Thymus (tissue), 11 donors: ENCODE measurements around the gene OSR1. TPM values are rescaled to one million over a fixed set of nuclear protein-coding genes. Genes with fewer than 3 reads are reported as not detected.

Source experiments
- DNase-seq, 9 donors: peaks; one replicate each; pipeline ENCODE4 v3.0.0-alpha.2; 2013; ENCODE audit warnings: low spot score in 9 of 9, low read depth in 6 of 9, missing footprints in 1 of 9
- H3K27ac ChIP-seq, 2 donors: one replicate each; pipeline ENCODE4 v1.5.1; 2013; ENCODE audit warnings: control low read depth in 1 of 2, low read depth in 1 of 2, low read length in 1 of 2, mild to moderate bottlenecking in 1 of 2, moderate library complexity in 1 of 2
- H3K27me3 ChIP-seq, 2 donors: one replicate each; pipeline ENCODE4 v1.5.1; 2013; ENCODE audit warnings: low read length in 1 of 2; ENCODE audit not compliant: control insufficient read depth in 2 of 2, insufficient read depth in 1 of 2
- H3K36me3 ChIP-seq, 2 donors: one replicate each; pipeline ENCODE4 v1.5.1; 2013; ENCODE audit warnings: low read length in 1 of 2, mild to moderate bottlenecking in 1 of 2, moderate library complexity in 1 of 2; ENCODE audit not compliant: control insufficient read depth in 2 of 2, insufficient read depth in 2 of 2
- H3K4me1 ChIP-seq, 2 donors: one replicate each; pipeline ENCODE4 v1.5.1; 2013; ENCODE audit warnings: low read length in 2 of 2; ENCODE audit not compliant: control insufficient read depth in 2 of 2, insufficient read depth in 2 of 2
- H3K4me3 ChIP-seq, 2 donors: one replicate each; pipeline ENCODE4 v1.5.1; 2013; ENCODE audit warnings: low read length in 2 of 2, control low read depth in 1 of 2, mild to moderate bottlenecking in 1 of 2
- H3K9me3 ChIP-seq, 2 donors: one replicate each; pipeline ENCODE4 v1.5.1; 2013; ENCODE audit warnings: low read length in 1 of 2, mild to moderate bottlenecking in 1 of 2; ENCODE audit not compliant: control insufficient read depth in 2 of 2, insufficient read depth in 1 of 2
- WGBS: extraction: QIAGEN DNeasy Blood & Tissue Kit; methylation state at CpG from one replicate; pipeline ENCODE4 v1.1.7; 2013; 5-methylcytosine and 5-hydroxymethylcytosine counted together
- polyA plus RNA-seq: library from polyadenylated mRNA; stranded (reverse); fragments of 200-250 nt; gene quantifications from one replicate; pipeline ENCODE4 v1.2.3, GENCODE V29; 2013
- total RNA-seq: library from RNA; stranded (reverse); fragments of 120-200 nt; gene quantifications from one replicate; pipeline ENCODE4 v1.2.4, GENCODE V29; 2013
- donor health status: healthy.

OSR1 gene
- total and polyA plus RNA-seq, 2 donors, result 1.1 to 6.0 TPM

DNA sequence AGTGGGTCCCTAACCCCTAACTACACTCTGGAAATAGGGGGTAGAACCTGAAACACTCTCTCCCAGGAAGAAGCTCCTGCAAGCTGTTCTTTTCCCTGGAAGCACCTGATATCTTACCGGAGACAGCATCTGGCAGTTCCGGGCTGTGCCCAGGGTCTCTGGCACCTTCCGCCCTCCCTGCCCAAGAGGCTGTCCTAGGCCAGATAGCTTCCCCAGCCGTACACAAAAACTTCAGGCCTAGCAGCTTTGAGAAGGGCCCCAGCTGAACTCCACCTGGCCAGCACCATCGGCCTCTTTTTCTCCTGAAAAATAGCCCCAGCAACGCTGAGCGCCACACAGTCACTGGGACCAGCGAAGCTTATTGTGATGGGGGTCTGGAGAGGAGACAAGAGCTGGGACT, 9.7 kb downstream of the OSR1 start:
- H3K4me3 ChIP-seq, result no peak overlapping the region

DNA sequence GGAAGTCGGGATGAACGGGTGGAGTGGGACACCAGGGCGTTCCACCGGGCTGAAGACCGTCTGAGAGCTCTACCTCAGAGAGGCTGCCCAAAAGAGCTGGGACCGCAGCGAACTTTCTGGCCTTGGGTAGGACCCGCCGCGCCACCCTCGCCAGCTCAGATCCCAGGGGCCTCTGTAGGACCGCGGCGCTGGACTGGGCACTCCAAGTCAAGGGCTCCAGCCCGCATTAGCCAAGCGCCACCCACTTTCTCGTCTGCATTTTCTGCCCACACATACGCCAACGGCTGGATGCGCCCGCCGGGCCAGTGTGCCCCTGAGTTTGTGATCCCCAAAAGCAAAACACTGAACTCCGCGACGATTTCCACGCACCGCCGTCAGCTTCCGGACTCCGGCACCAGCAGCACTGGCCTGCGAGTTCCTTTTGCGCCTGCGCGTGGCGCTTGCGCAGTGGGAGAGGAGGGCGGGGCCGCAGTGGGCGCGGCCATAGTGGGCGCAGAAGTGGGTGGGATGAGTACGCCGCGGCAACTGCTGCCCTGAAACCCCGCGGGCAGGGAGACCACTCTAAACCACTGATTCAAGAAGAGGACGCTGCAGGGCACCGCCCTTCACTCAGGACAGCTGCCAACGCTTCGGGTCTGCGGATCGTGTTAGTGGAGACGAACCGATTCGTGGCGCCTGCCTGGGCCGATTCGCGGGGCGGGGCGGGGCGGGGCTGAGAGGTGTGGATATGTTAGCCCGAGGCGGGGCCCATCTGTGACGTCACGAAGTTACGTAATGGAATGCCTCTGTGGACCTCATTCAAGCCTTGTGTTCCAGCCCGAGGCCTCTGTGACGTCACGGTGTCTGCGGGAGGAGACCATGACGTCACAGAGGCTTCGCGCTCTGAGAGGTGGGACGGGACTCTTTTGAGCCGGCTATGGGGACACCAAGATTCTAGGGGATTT, 10.5 kb downstream of the OSR1 start:
- Histone ChIP-seq H3K4me1 (peaks cover 8 to 21% of the 10 kb centered on the region in 2 donors), H3K9me3 (no peaks in the 10 kb centered on the region), H3K4me3 (peak overlapping the region; percentile 90 to 96), H3K27ac (peak overlapping the region; percentile 82 to 93), H3K36me3 (no peaks in the 10 kb centered on the region), H3K27me3 (peaks cover 42 to 47% of the 10 kb centered on the region in 2 donors)
- DNase-seq, result peak; percentile 90 to 98 (median 96)
- WGBS, result 2% methylated on average over 76 of the region's 76 CpGs

More for the DNA sequence above, 9.7 kb downstream of the OSR1 start:
- Histone ChIP-seq H3K36me3 (no peaks in the 10 kb centered on the region), H3K27ac (no peak overlapping the region), H3K9me3 (peaks cover 0 to 1% of the 10 kb centered on the region in 2 donors), H3K27me3 (peaks cover 50 to 55% of the 10 kb centered on the region in 2 donors), H3K4me1 (peaks cover 8 to 21% of the 10 kb centered on the region in 2 donors)
- DNase-seq, result no peak
- 87% methylated on average over 8 of the region's 8 CpGs for WGBS

GRCh38 chr2:19346983-19347618, 11.3 kb downstream of the OSR1 start:
- DNase-seq, result peak in 1 of 9 donors; percentile 24
- peaks cover 34 to 39% of the 10 kb centered on the region in 2 donors for H3K27me3 ChIP-seq
- no peaks in the 10 kb centered on the region for H3K9me3 ChIP-seq
- peak overlapping the region; percentile 90 to 96 for H3K4me3 ChIP-seq
- peaks cover 8 to 21% of the 10 kb centered on the region in 2 donors for H3K4me1 ChIP-seq
- peak overlapping the region; percentile 82 to 93 for H3K27ac ChIP-seq
- no peaks in the 10 kb centered on the region for H3K36me3 ChIP-seq
- WGBS, result 42% methylated on average over 6 of the region's 6 CpGs

- DNase-seq, result no peak
- Histone ChIP-seq H3K27me3 (no peaks in the 10 kb centered on the region), H3K27ac (no peak overlapping the region), H3K36me3 (no peaks in the 10 kb centered on the region), H3K4me1 (no peaks in the 10 kb centered on the region), H3K4me3 (no peak overlapping the region), H3K9me3 (no peaks in the 10 kb centered on the region)
- WGBS, result 97% methylated on average over 1 of the region's 1 CpG
Measured at GRCh38 chr2:19337742-19338141, 20.7 kb downstream of the OSR1 start.

- Histone ChIP-seq H3K4me3 (no peak overlapping the region), H3K9me3 (no peaks in the 10 kb centered on the region), H3K27ac (no peak overlapping the region), H3K4me1 (no peaks in the 10 kb centered on the region), H3K27me3 (no peaks in the 10 kb centered on the region), H3K36me3 (no peaks in the 10 kb centered on the region)
- 97% methylated on average over 1 of the region's 1 CpG for WGBS
- no peak for DNase-seq
Measured at GRCh38 chr2:19337202-19337601, 21.2 kb downstream of the OSR1 start.

DNA sequence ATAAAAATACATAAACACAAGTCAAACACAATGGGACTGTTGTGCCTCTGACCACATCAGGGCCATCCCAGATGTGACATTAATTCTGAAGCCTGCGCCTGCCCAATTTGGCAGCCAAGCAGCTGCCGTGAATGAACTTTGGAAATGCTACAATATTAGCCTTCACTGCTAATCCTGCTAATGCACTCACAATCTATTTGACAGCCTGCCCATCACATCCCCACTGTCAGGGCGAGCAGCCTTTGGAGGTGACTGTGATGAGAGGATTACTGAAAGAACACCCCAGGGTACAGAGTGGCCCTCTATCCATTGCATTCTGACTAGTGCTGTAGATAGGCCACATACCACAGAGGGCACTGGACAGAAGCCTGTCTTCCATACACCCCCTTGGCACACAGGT, 21.6 kb downstream of the OSR1 start:
- DNase-seq, result no peak
- WGBS, result 98% methylated on average over 3 of the region's 3 CpGs
- Histone ChIP-seq H3K27ac (no peak overlapping the region), H3K27me3 (no peaks in the 10 kb centered on the region), H3K4me3 (no peak overlapping the region), H3K4me1 (no peaks in the 10 kb centered on the region), H3K9me3 (no peaks in the 10 kb centered on the region), H3K36me3 (no peaks in the 10 kb centered on the region)

- Histone ChIP-seq H3K4me1 (no peaks in the 10 kb centered on the region), H3K27me3 (no peaks in the 10 kb centered on the region), H3K4me3 (no peak overlapping the region), H3K27ac (no peak overlapping the region), H3K36me3 (no peaks in the 10 kb centered on the region), H3K9me3 (no peaks in the 10 kb centered on the region)
- WGBS, result 87% methylated on average over 2 of the region's 2 CpGs
- DNase-seq, result no peak
Measured at GRCh38 chr2:19332503-19332902, 25.9 kb downstream of the OSR1 start.

GRCh38 chr2:19331450-19331849, 27.0 kb downstream of the OSR1 start:
- H3K4me1 ChIP-seq, result no peaks in the 10 kb centered on the region
- H3K36me3 ChIP-seq, result no peaks in the 10 kb centered on the region
- no peaks in the 10 kb centered on the region for H3K27me3 ChIP-seq
- no peak for DNase-seq
- no peak overlapping the region for H3K4me3 ChIP-seq
- H3K9me3 ChIP-seq, result no peaks in the 10 kb centered on the region
- H3K27ac ChIP-seq, result no peak overlapping the region

GRCh38 chr2:19330436-19330835, 28.0 kb downstream of the OSR1 start:
- Histone ChIP-seq H3K27me3 (no peaks in the 10 kb centered on the region), H3K4me3 (no peak overlapping the region), H3K27ac (no peak overlapping the region), H3K36me3 (no peaks in the 10 kb centered on the region), H3K4me1 (no peaks in the 10 kb centered on the region), H3K9me3 (no peaks in the 10 kb centered on the region)
- no peak for DNase-seq
- 96% methylated on average over 5 of the region's 5 CpGs for WGBS
